Measurements from ENCODE around the gene ANKRD24. TPM values are rescaled to one million over a fixed set of nuclear protein-coding genes. Genes with fewer than 3 reads are reported as not detected.

The ANKRD24 gene
- total RNA-seq, 1 experiment from 2014 or later = 0.26 TPM

DNA sequence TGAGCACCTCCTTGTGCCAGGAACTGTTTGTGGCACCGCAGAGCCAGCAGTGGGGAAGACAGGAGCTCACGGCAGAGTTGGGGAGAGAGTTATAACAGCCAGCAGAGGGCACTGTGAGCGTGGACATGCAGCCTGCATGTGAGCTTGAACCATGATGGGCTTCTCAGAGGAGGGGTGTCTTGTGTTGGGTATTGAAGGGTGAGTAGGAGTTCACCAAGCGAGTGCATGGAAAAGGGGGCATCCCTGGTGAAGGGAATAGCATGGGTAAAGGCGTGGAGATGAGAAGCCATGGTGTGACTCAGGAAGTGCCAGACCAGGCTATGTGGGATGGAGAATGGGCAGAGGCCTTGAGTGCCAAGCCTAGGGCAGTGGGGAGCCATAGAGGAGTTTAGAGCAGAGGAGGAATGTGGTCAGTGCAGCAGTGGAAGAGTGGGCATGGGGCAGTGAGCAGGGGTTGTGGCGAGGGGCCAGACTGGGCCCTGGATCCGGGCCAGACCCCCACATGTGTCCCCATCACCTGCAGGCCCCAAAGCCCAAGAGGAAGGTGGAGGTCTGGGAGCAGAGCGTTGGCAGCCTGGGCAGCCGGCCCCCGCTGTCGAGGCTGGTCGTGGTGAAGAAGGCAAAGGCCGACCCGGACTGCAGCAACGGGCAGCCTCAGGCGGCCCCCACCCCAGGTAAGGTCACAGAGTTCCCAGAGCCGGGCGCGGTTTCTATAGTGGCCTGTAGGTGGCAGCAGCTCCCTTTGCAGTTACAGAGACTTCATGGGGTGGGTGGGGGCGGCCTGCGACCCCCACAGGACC lies 84.8 kb downstream of the ANKRD24 start:
- BruUV-seq (replicated peaks) = no TSS peak
- no peaks in the 10 kb centered on the region for H3K36me3 ChIP-seq (ENCODE audit: control insufficient read depth, insufficient read depth, low read length)
- CTCF ChIA-PET = interaction anchor here (0.6 to 1.7 kb wide), 12 partner anchors 17 to 1051 kb away, joined by 3 to 15 read pairs (median 4); partner anchors contain the start of genes MPND, STAP2 and YJU2
- intact Hi-C loops (cut with micrococcal nuclease; ENCODE audit: unreplicated experiment) = loop anchor here (2.0 kb wide), 1 partner anchor 84 kb away; no protein-coding TSS in a partner anchor
- no peaks in the 10 kb centered on the region for H3K9me3 ChIP-seq (ENCODE audit: control insufficient read depth, insufficient read depth, low read depth, low read length)
- TF ChIP-seq, protein P1, sequence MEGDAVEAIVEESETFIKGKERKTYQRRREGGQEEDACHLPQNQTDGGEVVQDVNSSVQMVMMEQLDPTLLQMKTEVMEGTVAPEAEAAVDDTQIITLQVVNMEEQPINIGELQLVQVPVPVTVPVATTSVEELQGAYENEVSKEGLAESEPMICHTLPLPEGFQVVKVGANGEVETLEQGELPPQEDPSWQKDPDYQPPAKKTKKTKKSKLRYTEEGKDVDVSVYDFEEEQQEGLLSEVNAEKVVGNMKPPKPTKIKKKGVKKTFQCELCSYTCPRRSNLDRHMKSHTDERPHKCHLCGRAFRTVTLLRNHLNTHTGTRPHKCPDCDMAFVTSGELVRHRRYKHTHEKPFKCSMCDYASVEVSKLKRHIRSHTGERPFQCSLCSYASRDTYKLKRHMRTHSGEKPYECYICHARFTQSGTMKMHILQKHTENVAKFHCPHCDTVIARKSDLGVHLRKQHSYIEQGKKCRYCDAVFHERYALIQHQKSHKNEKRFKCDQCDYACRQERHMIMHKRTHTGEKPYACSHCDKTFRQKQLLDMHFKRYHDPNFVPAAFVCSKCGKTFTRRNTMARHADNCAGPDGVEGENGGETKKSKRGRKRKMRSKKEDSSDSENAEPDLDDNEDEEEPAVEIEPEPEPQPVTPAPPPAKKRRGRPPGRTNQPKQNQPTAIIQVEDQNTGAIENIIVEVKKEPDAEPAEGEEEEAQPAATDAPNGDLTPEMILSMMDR (IDR thresholded peaks at IDR 0.05) = peak; percentile 86
- TF ChIP-seq, protein P2, sequence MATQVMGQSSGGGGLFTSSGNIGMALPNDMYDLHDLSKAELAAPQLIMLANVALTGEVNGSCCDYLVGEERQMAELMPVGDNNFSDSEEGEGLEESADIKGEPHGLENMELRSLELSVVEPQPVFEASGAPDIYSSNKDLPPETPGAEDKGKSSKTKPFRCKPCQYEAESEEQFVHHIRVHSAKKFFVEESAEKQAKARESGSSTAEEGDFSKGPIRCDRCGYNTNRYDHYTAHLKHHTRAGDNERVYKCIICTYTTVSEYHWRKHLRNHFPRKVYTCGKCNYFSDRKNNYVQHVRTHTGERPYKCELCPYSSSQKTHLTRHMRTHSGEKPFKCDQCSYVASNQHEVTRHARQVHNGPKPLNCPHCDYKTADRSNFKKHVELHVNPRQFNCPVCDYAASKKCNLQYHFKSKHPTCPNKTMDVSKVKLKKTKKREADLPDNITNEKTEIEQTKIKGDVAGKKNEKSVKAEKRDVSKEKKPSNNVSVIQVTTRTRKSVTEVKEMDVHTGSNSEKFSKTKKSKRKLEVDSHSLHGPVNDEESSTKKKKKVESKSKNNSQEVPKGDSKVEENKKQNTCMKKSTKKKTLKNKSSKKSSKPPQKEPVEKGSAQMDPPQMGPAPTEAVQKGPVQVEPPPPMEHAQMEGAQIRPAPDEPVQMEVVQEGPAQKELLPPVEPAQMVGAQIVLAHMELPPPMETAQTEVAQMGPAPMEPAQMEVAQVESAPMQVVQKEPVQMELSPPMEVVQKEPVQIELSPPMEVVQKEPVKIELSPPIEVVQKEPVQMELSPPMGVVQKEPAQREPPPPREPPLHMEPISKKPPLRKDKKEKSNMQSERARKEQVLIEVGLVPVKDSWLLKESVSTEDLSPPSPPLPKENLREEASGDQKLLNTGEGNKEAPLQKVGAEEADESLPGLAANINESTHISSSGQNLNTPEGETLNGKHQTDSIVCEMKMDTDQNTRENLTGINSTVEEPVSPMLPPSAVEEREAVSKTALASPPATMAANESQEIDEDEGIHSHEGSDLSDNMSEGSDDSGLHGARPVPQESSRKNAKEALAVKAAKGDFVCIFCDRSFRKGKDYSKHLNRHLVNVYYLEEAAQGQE (IDR thresholded peaks at IDR 0.05; ENCODE audit: insufficient read depth in 1 of 2, low read depth in 2 of 2, low read length in 1 of 2) = 0 out of 4 replicates have a peak, but pooled peaks of 1 of the 2 experiments have one; percentile 11
- no peak for TF ChIP-seq SIN3A (IDR thresholded peaks at IDR 0.05; ENCODE audit: borderline replicate concordance, insufficient read depth, low read depth, low read length)
- no peaks in the 10 kb centered on the region for H3K27me3 ChIP-seq (ENCODE audit: control insufficient read depth, insufficient read depth, low read length)
- H3K4me3 ChIP-seq (ENCODE audit: low read depth in 2 of 2, low read length in 2 of 2) = no peak overlapping the region
- in situ Hi-C loops (cut with HindIII; ENCODE audit: low pct_unique_long_range_greater_than_20kb, low sequenced_read_pairs) = no loop called here
- ATAC-seq = peak; percentile 95
- no peak overlapping the region for H3K27ac ChIP-seq (ENCODE audit: low read length)
- no peaks in the 10 kb centered on the region for H3K4me1 ChIP-seq (ENCODE audit: control insufficient read depth, insufficient read depth, low read length)
- POLR2A ChIA-PET = no interaction called here
- peak; percentile 58 for DNase-seq (ENCODE audit: low read depth, low spot score)

DNA sequence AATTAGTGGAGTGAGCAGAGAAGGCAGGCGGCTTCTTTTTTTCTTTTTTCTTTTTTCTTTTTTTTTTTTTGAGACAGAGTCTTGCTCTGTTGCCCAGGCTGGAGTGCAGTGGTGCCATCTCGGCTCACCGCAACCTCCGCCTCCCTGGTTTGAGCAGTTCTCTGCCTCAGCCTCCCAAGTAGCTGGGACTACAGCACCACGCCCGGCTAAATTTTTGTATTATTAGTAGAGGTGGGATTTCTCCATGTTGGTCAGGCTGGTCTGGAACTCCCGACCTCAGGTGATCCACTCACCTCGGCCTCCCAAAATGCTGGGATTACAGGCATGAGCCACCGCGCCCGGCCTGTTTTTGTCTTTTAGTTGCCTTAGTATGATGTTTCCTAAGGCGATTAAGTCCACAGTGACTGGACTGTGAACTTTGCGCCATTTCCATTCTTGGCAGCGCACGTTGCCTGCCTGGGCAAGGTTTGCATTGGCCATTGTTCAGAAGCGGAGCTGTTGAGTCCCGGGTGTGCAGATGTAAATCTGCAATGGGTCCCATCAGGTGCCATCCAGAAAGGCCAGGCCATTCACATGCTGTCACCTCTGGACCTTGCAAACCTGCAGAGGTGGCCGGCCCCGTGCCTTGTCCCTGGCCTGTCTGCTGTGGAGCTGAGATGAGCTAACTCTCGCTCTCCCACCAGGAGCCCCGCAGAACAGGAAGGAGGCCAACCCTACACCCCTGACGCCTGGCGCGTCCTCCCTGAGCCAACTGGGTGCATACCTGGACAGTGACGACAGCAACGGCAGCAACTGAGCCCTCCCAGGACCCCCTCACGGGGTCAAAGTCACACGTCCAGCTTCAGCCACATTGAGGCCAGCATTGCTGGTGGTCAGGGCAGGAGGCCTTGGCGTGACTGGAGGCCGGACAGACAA lies 85.7 kb downstream of the ANKRD24 start:
- in situ Hi-C loops (cut with HindIII; ENCODE audit: low pct_unique_long_range_greater_than_20kb, low sequenced_read_pairs) (no loop called here), intact Hi-C loops (cut with micrococcal nuclease; ENCODE audit: unreplicated experiment) (loop anchor here (2.0 kb wide), 1 partner anchor 83 kb away; no protein-coding TSS in a partner anchor)
- Histone ChIP-seq H3K4me1 (ENCODE audit: control insufficient read depth, insufficient read depth, low read length) (no peaks in the 10 kb centered on the region), H3K27me3 (ENCODE audit: control insufficient read depth, insufficient read depth, low read length) (no peaks in the 10 kb centered on the region), H3K36me3 (ENCODE audit: control insufficient read depth, insufficient read depth, low read length) (no peaks in the 10 kb centered on the region), H3K4me3 (ENCODE audit: low read depth in 2 of 2, low read length in 2 of 2) (no peak overlapping the region), H3K9me3 (ENCODE audit: control insufficient read depth, insufficient read depth, low read depth, low read length) (no peaks in the 10 kb centered on the region), H3K27ac (ENCODE audit: low read length) (no peak overlapping the region)
- POLR2A ChIA-PET = no interaction called here
- CTCF ChIA-PET = interaction anchor here (0.5 to 1.7 kb wide), 8 partner anchors 16 to 248 kb away, joined by 3 to 15 read pairs (median 5); partner anchors contain the start of gene MPND
- DNase-seq (ENCODE audit: low read depth, low spot score) (no peak), ATAC-seq (no peak)
- BruUV-seq (replicated peaks) = no TSS peak
- no peak for TF ChIP-seq POLR2AphosphoS5 (IDR thresholded peaks at IDR 0.05; ENCODE audit: low read depth, low read length)
- TF ChIP-seq, protein P2 (IDR thresholded peaks at IDR 0.05; ENCODE audit: insufficient read depth in 1 of 2, low read depth in 2 of 2, low read length in 1 of 2) = no peak
- TF ChIP-seq TCF7L2 (IDR thresholded peaks at IDR 0.05; ENCODE audit: low read depth, low read length) = no peak
- TF ChIP-seq, protein P1 (IDR thresholded peaks at IDR 0.05) = 0 out of 2 replicates have a peak, but pooled peaks have one; percentile 6
